GM18519 (cell line): ENCODE data around the gene PLIN5.

ENCODE experiments used
- ATAC-seq: cut with Tn5 transposase; IDR thresholded peaks from one replicate; pipeline ENCODE4 v1.9.1; 2021; ENCODE audit warnings: mild to moderate bottlenecking, moderate library complexity; ENCODE audit not compliant: unreplicated experiment, low FRiP score

The PLIN5 gene, protein sequence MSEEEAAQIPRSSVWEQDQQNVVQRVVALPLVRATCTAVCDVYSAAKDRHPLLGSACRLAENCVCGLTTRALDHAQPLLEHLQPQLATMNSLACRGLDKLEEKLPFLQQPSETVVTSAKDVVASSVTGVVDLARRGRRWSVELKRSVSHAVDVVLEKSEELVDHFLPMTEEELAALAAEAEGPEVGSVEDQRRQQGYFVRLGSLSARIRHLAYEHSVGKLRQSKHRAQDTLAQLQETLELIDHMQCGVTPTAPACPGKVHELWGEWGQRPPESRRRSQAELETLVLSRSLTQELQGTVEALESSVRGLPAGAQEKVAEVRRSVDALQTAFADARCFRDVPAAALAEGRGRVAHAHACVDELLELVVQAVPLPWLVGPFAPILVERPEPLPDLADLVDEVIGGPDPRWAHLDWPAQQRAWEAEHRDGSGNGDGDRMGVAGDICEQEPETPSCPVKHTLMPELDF

DNA sequence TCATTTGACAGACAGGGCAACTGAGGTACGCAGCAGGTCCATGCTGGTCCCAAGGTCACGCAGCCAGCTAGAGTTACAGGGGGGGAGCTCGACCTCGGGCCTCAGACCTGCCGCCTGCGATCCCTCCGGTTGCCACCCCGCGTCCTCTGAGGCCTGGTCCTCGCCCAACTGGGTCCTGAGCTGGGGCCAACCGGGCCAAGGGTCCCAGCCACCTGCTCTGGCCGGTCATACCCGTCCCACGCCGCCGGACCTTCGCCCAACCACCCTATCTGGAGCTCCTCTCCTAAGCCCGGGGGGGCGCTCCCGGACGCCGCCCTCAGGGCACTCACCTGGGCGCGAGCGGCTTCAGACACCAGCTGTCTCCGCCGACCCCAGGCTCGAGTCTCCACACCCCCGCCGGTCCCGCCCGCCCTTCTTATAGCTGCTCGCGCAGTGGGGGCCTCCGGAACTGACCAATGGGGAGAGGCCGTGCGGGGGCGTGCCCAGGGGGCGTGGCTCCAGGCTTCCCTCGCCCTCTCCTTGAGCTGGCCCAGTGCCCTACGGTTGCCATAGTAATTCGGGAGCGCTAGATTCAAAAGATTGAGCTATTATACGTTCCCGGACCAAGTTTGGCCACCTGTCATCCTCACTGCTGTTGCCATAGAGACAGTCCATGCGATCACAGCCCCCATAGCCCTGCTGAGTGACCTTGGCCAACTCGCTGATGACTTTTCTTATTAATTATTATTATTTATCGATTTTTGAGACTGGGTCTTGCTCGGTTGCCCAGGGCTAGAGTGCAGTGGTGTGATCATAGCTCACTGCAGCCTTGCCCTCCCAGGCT is at the start of gene PLIN5:
Gene PLIN5, minus strand, starts transcription at position 389 of the 823 bp plus-strand sequence. CDS start 1,150 bp downstream, outside the sequence.
- no peak for ATAC-seq

DNA sequence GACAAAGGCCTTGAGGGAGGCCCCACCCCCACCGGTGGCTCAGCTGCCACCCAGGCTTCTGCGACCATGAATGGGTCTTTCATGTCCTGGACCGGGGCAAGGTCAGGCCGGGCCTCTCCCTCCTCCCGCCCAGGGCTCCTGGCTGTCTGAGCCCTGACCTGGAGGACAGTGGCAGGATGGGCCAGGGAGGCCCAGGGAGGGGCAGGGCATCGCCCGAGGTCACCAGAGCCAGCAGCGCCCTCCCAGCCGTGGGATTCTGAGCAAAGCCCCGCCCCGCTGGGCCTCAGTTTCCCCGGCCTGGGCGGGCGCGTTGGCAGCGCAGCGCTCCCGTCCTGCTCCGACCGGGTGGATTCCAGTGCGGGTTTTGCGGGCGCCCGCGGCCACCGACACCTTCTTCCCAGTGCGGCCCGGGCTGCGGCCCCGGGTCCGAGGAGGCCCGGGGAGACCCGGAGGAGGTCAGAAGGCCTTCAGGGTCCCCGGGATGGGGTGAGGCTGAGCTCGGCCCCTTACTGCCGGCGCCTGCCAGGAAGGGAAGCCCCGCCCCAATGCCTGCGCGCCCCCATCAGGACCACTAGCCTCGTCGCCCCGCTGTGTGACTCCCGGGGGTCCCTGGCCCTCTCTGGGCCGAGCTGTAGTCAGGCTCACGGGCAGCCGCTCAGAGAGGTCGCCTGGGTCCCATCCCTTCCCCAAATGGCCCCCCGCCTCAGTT is 49.1 kb upstream of the PLIN5 start:
- no peak for ATAC-seq

DNA sequence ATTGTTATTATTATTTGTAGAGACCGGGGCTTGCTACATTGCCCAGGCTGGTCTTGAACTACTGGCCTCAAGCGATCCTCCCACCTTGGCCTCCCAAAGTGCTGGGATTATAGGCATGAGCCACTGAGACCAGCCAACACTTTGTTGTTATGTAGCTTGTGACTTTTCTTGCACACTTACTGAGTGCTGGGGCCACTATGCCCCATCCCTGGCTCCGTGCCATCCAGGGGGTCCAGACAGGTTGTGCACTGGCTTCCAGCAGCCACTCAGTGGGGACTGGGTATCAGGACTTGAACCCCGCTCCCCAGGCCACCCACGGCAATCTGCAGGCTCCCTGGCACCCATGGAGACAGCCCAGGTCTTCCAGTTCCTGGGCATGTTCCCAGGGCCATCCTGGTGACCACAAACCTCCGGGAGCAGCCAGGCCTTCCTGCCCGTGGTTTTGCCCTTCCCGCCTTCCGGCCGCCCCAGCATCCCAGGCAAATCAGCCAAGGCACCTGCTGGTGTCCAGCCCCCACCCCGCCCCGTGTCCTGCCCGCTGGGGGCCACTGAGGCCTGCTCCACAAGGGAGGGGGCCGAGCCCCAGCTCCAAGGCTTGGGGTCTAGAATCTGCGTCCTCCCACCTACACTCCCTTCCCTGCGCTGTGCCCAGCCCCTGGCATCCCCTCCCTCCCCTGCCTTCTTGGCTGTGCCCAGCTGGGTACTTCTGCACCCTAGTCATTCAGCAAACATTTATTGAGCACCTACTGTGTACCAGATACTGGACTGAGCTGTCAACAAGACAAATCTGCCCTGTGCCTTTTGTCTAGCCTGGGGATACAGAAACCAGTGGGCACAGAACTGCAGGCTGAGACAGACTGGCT is 48.2 kb upstream of the PLIN5 start:
- no peak for ATAC-seq

DNA sequence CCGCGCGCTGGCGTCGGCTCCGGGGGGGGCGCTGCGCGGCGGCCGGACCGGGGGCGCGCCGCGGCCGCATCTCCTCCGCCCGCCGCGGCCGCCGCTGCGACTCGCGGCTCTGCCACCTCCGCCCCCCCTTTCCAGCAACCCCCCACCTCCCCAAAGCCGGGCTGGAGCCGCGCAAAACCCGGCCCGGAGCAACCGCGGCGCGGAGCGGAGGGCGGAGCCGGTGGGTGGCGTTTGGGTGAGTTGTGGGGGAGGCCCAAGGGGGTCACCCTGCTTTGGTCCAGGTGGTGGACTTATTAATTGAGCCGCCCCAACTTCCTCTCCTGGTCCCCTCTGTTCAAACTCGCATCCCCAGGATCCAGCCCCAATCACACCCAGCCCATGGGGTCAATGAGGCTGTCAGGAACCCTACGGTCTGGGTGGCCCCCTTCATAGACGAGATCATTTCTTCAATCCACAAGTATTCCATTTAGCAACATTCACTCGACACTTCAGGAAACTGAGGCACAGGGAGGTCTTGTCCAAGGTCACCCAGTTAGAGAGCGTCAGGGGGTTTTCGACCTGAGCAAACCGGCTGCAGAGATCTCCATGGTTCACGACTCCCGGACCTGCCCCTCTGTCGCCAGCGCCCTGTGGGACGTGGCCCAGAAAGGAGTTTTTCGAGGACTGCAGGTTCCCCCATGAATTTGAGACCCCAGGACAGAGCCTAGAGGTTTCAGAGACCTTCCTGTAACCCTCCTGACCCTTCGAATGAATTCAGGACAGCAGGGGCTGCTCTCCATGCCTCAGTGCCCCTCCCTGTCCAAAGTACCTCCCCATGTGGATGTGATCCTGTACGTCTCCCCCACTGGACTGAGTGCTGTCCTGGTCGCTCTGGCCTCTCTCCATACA is 46.9 kb upstream of the PLIN5 start:
- ATAC-seq, result no peak

DNA sequence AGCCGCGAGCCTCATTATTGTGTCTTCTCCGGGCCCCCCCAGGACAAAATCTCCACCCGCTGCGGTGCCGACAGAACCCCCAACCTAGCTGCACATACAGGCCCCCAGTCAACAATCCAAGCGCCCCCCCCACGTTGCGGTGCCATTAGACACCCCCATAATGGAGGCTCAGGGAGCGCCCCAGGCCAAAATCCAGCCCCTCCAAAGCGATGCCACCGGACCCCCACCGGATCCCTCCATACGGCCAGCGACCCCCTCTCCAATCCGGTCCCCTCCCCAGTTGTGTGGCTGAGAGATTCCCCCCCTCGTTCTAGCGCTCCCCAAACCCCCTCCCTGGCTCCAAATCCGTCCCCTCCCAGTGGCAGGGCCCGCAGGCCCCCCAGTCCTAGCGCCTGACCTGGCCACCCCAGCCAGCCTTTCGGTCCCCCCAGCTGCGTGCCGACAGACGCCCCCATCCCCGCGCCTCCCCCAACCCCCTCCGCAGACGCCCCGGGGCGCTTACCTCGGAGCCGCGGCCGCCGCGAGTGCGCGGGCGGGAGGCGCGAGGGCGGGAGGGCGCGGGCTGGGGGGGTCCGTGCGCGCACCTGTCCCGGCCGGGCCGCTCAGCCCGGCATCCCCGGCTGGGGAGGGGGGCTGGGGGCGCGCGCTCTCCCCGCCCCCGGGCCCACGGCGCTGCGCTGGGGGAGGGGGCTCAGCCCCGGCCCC is 46.1 kb upstream of the PLIN5 start:
- no peak for ATAC-seq

DNA sequence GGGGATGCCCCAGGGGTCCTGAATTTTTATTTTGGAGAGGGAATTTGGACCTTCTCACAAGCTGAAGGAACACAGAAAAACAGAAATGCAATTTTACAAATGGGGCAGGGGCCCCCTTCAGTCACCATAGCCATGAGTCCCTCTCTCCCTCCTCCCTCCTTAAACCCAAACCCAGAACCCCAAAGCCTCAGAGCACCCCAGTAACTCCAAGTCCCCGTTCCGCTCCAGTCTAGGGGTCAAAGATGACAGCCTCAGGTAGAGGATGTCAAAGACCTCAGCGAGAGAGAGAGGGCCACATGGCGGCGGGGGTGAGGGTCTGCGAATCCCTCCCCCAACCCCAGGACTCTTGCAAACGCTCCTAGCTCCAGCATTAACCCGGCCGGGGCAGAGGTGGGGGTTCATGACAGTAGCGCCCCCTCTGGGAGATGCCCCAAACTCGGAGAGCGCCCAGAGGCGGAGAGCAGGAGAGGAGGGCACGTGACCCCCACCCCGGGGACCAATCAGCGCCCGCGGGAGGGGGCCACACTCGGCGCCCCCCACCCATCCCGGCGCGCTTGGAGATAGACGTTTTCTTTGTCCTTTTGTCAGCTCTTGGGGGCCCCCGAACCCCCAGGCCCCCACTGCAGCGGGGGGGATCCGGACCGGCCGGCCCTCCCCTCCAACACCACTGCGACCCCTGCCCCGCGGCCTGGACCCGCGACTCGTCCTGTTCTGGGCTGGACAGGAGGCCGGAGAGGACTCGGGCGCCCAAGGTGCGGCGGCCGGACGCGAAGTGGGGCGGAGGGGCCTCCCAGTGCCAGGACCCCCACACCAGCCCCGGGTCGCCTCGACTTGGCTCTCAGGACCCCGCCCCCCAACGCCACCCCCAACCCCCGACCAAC is 45.2 kb upstream of the PLIN5 start:
- ATAC-seq, result no peak

DNA sequence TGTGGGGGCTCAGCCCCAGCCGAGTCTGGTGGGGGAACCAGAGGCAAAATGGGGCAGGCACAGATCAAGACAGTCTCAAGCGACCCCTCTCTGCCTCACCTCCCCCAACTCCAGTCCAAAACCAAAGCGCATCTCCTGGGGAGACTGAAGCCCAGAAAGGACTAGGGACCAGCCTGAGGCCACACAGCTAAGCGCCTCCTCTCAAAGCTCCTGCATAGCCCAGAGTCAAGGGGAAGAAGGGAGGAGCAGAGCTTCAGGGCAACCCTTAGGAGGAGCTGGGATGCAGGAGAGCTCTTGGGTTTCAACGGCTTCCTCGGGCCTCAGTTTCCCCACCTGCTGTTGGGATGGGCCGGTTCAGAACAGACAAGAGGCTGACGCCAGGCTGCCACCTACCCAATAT is 44.4 kb upstream of the PLIN5 start:
- ATAC-seq, result no peak

DNA sequence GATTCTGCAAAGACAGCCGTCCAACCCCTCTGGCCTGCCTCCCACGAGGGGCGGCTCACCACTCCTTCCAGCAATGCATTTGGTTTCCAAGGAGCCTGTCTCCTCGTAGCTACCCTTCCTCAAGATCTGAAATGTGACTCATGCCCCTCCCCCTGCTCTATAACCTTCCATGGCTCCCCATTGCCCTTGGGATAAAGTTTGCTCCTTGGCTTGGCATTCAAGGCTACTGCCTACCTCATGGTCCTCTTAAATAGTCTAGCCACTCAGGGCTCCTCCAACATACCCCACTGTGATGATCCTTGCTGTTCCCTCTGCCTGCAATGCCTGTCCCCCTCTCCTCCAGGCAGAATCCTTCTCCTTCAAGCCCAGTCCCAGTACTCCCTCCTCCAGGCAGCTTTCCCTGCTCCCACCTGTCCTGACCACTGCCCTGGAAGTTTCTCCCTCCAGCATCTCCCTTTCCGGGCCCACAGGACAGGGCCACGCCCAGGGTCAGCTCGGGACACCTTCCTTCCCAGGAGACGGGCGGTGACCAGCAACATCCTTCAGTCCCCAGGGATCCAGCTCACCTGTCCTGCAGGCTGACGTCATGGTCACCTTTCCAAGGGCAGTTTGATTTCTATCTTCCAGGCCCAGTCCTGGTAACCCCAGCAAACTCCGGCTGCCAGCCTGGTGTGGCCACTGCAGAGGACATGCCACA is 43.7 kb upstream of the PLIN5 start:
- ATAC-seq, result no peak

DNA sequence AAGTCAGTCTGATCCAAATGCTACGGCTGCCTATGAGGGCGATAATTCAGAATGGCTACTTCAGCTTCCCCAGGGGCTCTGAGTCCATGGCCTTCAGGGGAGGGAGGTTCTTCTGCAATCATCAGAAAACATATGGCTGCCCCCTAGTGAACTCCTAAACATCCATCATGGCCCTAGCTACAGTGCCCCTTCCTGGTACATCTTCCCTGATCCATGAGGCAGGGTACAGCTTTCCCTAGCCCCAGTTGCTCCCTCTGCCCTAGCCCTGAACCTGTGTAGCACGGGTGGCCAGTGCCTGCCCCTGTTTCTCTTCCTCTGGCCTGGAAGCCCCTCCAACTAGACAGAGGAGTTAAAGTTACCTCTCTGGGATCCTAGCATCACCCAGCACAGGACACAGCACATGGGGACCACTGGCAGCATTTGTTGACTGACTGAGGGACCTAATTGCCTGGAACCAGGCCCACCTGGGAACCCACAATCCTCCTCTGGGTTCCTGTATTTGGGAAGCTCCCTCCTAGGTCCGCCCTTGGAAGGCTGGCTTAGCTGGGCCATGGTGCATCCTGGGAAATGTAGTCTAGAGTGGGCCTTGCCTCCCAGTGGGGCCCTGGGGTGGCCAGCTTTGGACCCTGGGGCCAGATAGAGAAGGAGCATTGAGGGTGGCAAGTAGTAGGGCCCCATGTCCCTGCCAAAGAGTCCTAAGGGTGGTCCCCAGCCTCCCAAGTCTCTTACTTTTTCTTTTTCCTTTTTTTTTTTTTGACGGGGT is 42.2 kb upstream of the PLIN5 start:
- ATAC-seq, result no peak

DNA sequence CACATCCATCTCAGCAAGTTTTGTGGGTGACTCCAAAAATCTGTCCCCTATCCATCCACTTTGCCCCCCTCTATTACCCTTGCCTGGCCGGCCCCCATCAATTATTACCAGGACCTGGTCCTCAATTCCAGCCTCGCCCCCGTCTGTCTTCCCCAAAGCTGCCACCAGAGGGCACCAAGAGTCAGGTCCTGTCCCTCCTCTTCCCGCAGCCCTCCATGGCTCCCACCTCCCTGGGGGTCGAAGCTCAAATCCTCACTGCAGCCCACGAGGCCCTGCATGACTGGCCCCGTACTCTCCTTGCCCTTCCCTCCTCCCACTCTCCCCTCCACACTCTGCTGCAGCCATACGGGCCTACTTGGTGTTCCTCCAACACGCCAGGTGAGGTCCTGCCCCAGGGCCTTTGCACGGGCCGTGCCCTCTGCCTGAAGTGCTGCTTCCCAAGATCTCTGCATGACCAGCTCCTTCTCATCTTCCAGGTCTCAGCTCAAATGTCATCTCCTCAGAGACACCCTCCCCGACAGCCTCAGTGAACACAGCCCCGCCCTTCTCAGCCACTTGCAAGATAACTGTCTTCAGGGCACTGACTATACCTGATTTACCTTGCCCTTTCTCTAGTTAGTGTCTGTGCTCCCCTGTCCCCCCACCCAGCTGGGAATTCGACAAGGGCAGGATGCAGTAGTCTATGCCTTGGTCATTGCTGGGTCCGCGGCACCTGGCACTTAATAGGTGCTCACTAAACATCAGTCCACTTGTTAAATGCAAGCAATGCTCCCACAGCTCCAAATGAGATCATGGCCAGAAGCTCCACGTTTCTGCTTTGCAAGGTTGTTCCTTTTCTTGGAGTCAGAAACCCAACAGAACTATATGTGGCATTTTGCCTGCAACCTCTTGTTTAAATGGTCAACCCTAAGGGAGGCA is 41.3 kb upstream of the PLIN5 start:
- no peak for ATAC-seq

DNA sequence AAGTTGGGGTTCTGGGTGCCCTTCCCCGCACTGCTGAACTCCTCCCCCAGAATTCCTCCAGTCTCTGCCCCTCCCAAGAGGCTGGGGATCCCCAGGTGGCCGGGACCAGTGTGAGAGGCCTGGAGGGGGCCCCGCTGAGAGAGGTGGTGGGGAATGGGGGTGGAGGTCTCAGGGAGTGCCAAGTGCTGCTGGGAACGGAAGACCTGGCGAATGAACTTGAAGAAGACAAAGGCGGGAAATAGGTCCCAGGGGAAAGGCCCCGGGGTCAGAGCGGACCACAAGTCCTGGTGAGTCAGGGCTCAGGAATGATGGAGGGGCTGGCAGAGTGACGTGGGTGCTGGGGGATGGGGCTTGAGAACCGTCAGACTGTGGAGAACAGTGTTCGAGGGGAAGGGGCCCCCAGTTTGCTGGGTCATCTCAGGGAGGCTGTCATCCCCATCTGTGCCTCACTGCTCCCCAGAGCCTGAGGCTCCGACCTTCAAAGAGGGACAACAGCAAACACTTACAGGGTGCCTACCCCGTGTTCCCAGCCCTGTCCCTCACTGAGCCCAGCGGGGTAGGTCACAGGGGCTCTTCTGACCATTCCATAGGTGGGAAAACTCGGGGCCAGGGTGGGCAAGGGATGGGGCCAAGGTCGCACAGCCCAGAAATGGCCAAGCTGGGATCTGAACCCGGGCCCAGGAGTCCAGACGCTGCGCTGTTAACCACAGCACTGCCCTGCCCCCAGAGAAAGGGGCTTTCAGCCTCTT is 40.4 kb upstream of the PLIN5 start:
- ATAC-seq, result no peak

DNA sequence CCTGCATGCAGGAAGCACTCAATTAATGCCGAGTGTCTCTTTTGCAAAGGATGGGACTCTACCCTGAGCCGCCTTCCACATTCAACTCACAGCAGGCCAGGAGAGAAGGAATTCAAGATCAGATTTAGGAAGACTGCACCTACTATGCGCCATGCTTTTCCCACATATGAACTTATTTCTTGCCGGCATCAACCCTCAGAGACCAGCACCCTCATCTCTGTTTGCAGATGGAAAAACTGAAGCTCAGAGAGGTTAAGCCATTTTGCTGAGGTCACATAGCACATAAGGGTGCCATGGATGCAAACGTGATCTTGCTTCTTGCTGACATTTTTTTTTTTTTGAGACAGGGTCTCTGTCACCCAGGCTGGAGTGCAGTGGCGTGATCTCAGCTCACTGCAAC is 38.7 kb upstream of the PLIN5 start:
- no peak for ATAC-seq

DNA sequence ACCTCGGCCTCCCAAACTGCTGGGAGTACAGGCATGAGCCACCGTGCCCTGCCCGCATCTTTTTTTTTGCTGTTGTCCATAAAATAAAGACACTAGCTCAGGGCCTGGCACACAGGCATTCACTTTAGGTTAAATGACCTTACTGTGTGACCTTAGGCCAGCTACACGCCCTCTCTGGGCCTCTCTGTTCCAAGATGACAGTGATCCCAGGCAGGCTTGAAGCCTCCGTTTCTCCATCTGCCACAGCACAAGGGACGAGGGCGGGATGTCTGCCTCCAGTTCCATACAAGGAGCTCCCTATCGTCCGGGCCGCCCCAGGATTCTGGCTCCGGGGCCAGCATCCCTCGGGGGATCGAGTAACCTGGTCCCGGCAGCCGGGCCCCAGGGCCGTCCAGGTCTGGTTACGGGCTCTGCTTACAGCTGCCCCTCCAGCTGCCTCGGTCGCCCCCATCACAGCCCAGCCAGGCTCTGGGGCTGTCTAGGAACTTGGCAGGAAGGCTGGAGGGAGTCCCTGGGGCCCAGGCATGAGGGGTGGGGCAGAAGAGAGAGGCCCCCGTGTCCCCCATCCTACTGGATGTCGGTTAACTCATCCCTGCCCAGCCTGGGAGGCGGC is 36.4 kb upstream of the PLIN5 start:
- no peak for ATAC-seq

DNA sequence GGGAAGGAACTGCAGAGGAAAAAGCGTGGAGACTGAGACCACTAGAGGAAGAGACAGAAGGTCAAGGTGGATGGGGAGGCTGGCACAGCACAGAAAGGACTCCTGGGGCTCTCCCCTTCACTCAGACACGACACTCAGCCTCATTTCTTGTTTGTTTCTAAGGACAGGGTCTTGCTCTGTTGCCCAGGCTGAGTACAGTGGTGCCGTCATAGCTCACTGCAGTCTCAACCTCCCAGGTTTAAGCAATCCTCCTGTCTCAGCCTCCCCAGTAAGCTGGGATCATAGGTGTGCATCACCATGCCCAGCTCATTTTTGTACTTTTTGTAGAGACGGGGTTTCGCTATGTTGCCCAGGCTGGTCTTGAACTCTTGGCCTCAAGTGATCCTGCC is 35.9 kb upstream of the PLIN5 start:
- no peak for ATAC-seq
